K562 (cell line): Measurements from ENCODE around the gene UCK1. TPM values are rescaled to one million over a fixed set of nuclear protein-coding genes. Genes with fewer than 3 reads are reported as not detected.

Source experiments
- ATAC-seq: fragments of 200-7000 bp; cut with Tn5 transposase; 3 replicates; pipeline ENCODE4 v1.9.1; 2020; ENCODE audit warnings: moderate library complexity
- BruUV-seq: library from RNA; stranded (reverse); fragments of 400-500 nt; replicated peaks from 2 replicates; lab custom pipeline; 2021; lab: Mats Ljungman, UMichigan
- CTCF ChIA-PET: fragments of 300-600 bp; formaldehyde crosslinking; extraction: SDS; loops from one replicate; lab custom pipeline; 2021; ENCODE audit warnings: low intra/inter-chr PET ratio; lab: Yijun Ruan, JAX
- POLR2A ChIA-PET: fragments of 300-600, 350-650 bp; sonication (Branson Sonifier 250); formaldehyde crosslinking; extraction: SDS; loops from one replicate; lab custom pipeline; 2021; ENCODE audit warnings: antibody characterized with exemption, inconsistent platforms; lab: Yijun Ruan, JAX
- DNase-seq, 4 experiments: peaks; one replicate each; pipeline versions ENCODE4 v3.0.0 to v3.0.0-alpha.2; 2011 to 2018; ENCODE audit warnings: low spot score in 3 of 4, mixed read lengths in 3 of 4; ENCODE audit errors: extremely low read depth in 1 of 4
- FAIRE-seq: peaks from 2 replicates; lab custom pipeline; 2011; peaks lifted over from hg19 to GRCh38; lab: Jason Lieb, UNC
- H2AFZ ChIP-seq: 2 replicates; pipeline ENCODE4 v1.6.0; 2011; ENCODE audit warnings: low read depth, low read length, control low read depth, inconsistent platforms
- H3K27ac ChIP-seq: fragments of 200-600 bp; 3 replicates; pipeline ENCODE4 v1.8.0; 2011; ENCODE audit warnings: low read depth, mild to moderate bottlenecking, control low read depth, inconsistent platforms, low read length, moderate library complexity, mixed read lengths; ENCODE audit errors: extremely low read depth
- H3K27me3 ChIP-seq, 2 experiments: fragments of 300-600 bp in 1 of 2; 2 replicates in 1 of 2; 3 replicates in 1 of 2; pipeline versions ENCODE4 v1.6.0 to v1.8.0; 2011; ENCODE audit warnings: inconsistent platforms in 2 of 2, low read length in 2 of 2, mild to moderate bottlenecking in 1 of 2, mixed read lengths in 1 of 2, moderate library complexity in 1 of 2; ENCODE audit not compliant: control insufficient read depth in 2 of 2, insufficient read depth in 2 of 2
- H3K36me3 ChIP-seq: fragments of 300-600 bp; 3 replicates; pipeline ENCODE4 v1.8.0; 2011; ENCODE audit warnings: mild to moderate bottlenecking, low read length, inconsistent platforms; ENCODE audit not compliant: control insufficient read depth, insufficient read depth
- H3K4me1 ChIP-seq, 2 experiments: fragments of 200-600 bp in 1 of 2; replicated peaks in 1 of 2; 2 replicates in 1 of 2; 3 replicates in 1 of 2; pipeline versions ENCODE4 v1.5.1 to v1.8.0; 2011; ENCODE audit warnings: inconsistent platforms in 2 of 2, low read length in 2 of 2, mild to moderate bottlenecking in 1 of 2, mixed read lengths in 1 of 2, moderate library complexity in 1 of 2; ENCODE audit not compliant: control insufficient read depth in 2 of 2, insufficient read depth in 2 of 2
- H3K4me2 ChIP-seq: 2 replicates; pipeline ENCODE4 v1.6.1; 2011; ENCODE audit warnings: low read length, control low read depth, inconsistent platforms, mixed read lengths; ENCODE audit not compliant: insufficient read depth
- H3K4me3 ChIP-seq: fragments of 200-600 bp; sonication (generic), shearing (Covaris generic); 2 replicates; pipeline ENCODE4 v1.5.1; 2016; ENCODE audit warnings: control low read depth, inconsistent platforms
- H3K79me2 ChIP-seq: fragments of 200-600 bp; 3 replicates; pipeline ENCODE4 v1.8.0; 2011; ENCODE audit warnings: low read length, inconsistent platforms; ENCODE audit not compliant: control insufficient read depth, insufficient read depth
- H3K9ac ChIP-seq, 2 experiments: 2 replicates each; pipeline versions ENCODE4 v1.6.0 to v1.6.1; 2011; ENCODE audit warnings: low read depth in 2 of 2, low read length in 2 of 2, control low read depth in 1 of 2, inconsistent platforms in 1 of 2, mild to moderate bottlenecking in 1 of 2, mixed read lengths in 1 of 2; ENCODE audit not compliant: insufficient read depth in 1 of 2
- H3K9me1 ChIP-seq: one replicate; pipeline ENCODE4 v1.6.0; 2011; ENCODE audit warnings: inconsistent platforms, mild to moderate bottlenecking, low read length, moderate library complexity; ENCODE audit not compliant: control insufficient read depth, insufficient read depth
- H3K9me3 ChIP-seq: replicated peaks from 2 replicates; pipeline ENCODE4 v1.5.1; 2011; ENCODE audit warnings: low read depth, low read length, inconsistent platforms; ENCODE audit not compliant: control insufficient read depth, insufficient read depth
- H4K20me1 ChIP-seq: replicated peaks from 2 replicates; pipeline ENCODE4 v1.6.1; 2011; ENCODE audit warnings: low read length, inconsistent platforms, mixed read lengths; ENCODE audit not compliant: control insufficient read depth, insufficient read depth
- E2F1 ChIP-seq: sonication (generic); formaldehyde crosslinking; IDR thresholded peaks from 2 replicates; pipeline ENCODE4 v1.8.1; 2023; ENCODE audit warnings: mild to moderate bottlenecking, missing genetic modification reagents, moderate library complexity
- POLR2G ChIP-seq: fragments of 200-400 bp; formaldehyde crosslinking; IDR thresholded peaks from 2 replicates; pipeline ENCODE4 v1.6.1; 2017; ENCODE audit warnings: low read depth, mild to moderate bottlenecking, antibody characterized with exemption, low read length, moderate library complexity
- SLC30A9 ChIP-seq: fragments of 250-450 bp; sonication (Bioruptor Pico); IDR thresholded peaks from 2 replicates; pipeline ENCODE4 v1.8.0; 2022; ENCODE audit warnings: mild to moderate bottlenecking, moderate library complexity
- TGIF2 ChIP-seq: sonication (generic); formaldehyde crosslinking; IDR thresholded peaks from 2 replicates; pipeline ENCODE4 v1.8.1; 2022; ENCODE audit warnings: mild to moderate bottlenecking, missing genetic modification reagents, moderate library complexity
- WGBS: fragments of 100-300 bp; shearing (Covaris generic); methylation state at CpG from one replicate; pipeline ENCODE4 v1.1.6; 2016; ENCODE audit warnings: low coverage, mixed read lengths; ENCODE audit not compliant: insufficient coverage; ENCODE audit errors: missing lambda C conversion rate; 5-methylcytosine and 5-hydroxymethylcytosine counted together
- in situ Hi-C: fragments of 300-500 bp; cut with MboI; formaldehyde crosslinking; loops from 4 replicates; pipeline ENCODE4 v1.15.0; 2018; ENCODE audit warnings: inconsistent platforms, mixed read lengths
- intact Hi-C: fragments of 100-400 bp; cut with micrococcal nuclease; formaldehyde crosslinking; loops from 2 replicates; pipeline ENCODE4 v1.14.2; 2022
- polyA plus RNA-seq, 8 experiments: library from polyadenylated mRNA; depleted of rRNA in 4 of 8; stranded (reverse) in 5 of 8; unstranded in 3 of 8; fragments of >200 nt; fragmentation: Nextera tagmentation in 2 of 8; fragmentation: Illumina TruSeq in 1 of 8; extraction: Ambion mirVana in 2 of 8; extraction: Trizol in 1 of 8; gene quantifications; 2 replicates each; pipeline versions ENCODE4 v1.2.1 to v1.2.3, GENCODE V29; 2011 to 2014; ENCODE audit warnings: inconsistent platforms in 1 of 8, missing spikeins in 1 of 8
- total RNA-seq, 7 experiments: library from RNA; depleted of rRNA in 6 of 7; stranded (reverse); fragments of >200 nt in 6 of 7; fragmentation: Illumina TruSeq in 2 of 7; extraction: Trizol in 2 of 7; gene quantifications; 2 replicates each; pipeline versions ENCODE4 v1.2.1 to v1.2.3, GENCODE V29; 2011 to 2021; ENCODE audit warnings: low replicate concordance in 1 of 7

UCK1 gene
- total and polyA plus RNA-seq, 9 of the 15 experiments (the other 6 are each of a cell fraction or from before 2014, with no cell fraction given) = 0.27 to 27.5 (median 16.1) TPM

GRCh38 chr9:131575946-131576853 is 45.1 kb upstream of the UCK1 start:
- H3K9me3 ChIP-seq = no peaks in the 10 kb centered on the region
- peaks cover 0 to 17% of the 10 kb centered on the region in 2 experiments; a peak in 1 of 5 replicates for H3K4me1 ChIP-seq
- CTCF ChIA-PET = no interaction called here
- no peak overlapping the region for H3K9ac ChIP-seq
- no peaks in the 10 kb centered on the region for H3K79me2 ChIP-seq
- peaks cover 23% of the 10 kb centered on the region; the same call in 2 of the 3 replicates for H3K36me3 ChIP-seq
- BruUV-seq = no TSS peak
- TF ChIP-seq TGIF2 (CRISPR knock-in tag) = no peak
- TF ChIP-seq POLR2G = 0 out of 2 replicates have a peak, but pooled peaks have one; percentile 14
- no peak for TF ChIP-seq E2F1 (CRISPR knock-in tag)
- no peak for TF ChIP-seq SLC30A9 (CRISPR knock-in tag)
- ATAC-seq (no peak), DNase-seq (no peak), FAIRE-seq (no peak)
- POLR2A ChIA-PET = interaction anchor here (0.9 to 1.4 kb wide), 2 partner anchors 22 to 169 kb away, joined by 3 read pairs; no protein-coding TSS in a partner anchor
- no peaks in the 10 kb centered on the region for H3K9me1 ChIP-seq
- H4K20me1 ChIP-seq = no peaks in the 10 kb centered on the region
- no peaks in the 10 kb centered on the region for H3K27me3 ChIP-seq
- in situ Hi-C loops = no loop called here
- intact Hi-C loops = no loop called here
- no peak overlapping the region for H3K27ac ChIP-seq
- no peak overlapping the region for H3K4me3 ChIP-seq
- 84% methylated on average over 21 of the region's 23 CpGs for WGBS
- H2AFZ ChIP-seq = no peak overlapping the region
- no peak overlapping the region for H3K4me2 ChIP-seq
